Astrocyte of the spinal cord (primary cell): ENCODE data around the gene ADAP2.
"Not testable (repeated sequence)": the region's sequence is repeated elsewhere in the genome, so short reads cannot be mapped to it uniquely, and the experiment has no call there.

Experiments used
- DNase-seq: peaks from one replicate; pipeline ENCODE4 v3.0.0; 2011; ENCODE audit warnings: low read depth, low spot score
- H3K4me3 ChIP-seq: 2 replicates; pipeline ENCODE4 v1.5.1; 2011; ENCODE audit warnings: low read depth, mild to moderate bottlenecking, low read length, moderate library complexity
- in situ Hi-C: cut with HindIII; loops from 2 replicates; pipeline ENCODE4 v1.10.0; 2017; ENCODE audit warnings: low sequenced_read_pairs
- TF ChIP-seq, protein P1 (sequence below): IDR thresholded peaks from 2 replicates; pipeline ENCODE4 v1.5.1; 2012; ENCODE audit warnings: low read depth, mild to moderate bottlenecking, low read length, inconsistent platforms

ADAP2 gene

GRCh38 chr17:30969989-30970830 lies 48.5 kb downstream of the ADAP2 start:
- TF ChIP-seq, protein P1, sequence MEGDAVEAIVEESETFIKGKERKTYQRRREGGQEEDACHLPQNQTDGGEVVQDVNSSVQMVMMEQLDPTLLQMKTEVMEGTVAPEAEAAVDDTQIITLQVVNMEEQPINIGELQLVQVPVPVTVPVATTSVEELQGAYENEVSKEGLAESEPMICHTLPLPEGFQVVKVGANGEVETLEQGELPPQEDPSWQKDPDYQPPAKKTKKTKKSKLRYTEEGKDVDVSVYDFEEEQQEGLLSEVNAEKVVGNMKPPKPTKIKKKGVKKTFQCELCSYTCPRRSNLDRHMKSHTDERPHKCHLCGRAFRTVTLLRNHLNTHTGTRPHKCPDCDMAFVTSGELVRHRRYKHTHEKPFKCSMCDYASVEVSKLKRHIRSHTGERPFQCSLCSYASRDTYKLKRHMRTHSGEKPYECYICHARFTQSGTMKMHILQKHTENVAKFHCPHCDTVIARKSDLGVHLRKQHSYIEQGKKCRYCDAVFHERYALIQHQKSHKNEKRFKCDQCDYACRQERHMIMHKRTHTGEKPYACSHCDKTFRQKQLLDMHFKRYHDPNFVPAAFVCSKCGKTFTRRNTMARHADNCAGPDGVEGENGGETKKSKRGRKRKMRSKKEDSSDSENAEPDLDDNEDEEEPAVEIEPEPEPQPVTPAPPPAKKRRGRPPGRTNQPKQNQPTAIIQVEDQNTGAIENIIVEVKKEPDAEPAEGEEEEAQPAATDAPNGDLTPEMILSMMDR = peak; percentile 57
- H3K4me3 ChIP-seq = peak overlapping the region; percentile 55
- in situ Hi-C loops = no loop called here
- DNase-seq = peak; percentile 41

- TF ChIP-seq, protein P1 = peak; percentile 0
- in situ Hi-C loops = no loop called here
- DNase-seq = peak; percentile 86
- H3K4me3 ChIP-seq = peak within 1 kb of the TSS; percentile 55
Measured at GRCh38 chr17:30970831-30971567, 49.3 kb downstream of the ADAP2 start, which contains the start of gene RNF135. Gene RNF135 (plus strand): TSS chr17:30971039. CDS start chr17:30971074, 35 bp downstream.

DNA sequence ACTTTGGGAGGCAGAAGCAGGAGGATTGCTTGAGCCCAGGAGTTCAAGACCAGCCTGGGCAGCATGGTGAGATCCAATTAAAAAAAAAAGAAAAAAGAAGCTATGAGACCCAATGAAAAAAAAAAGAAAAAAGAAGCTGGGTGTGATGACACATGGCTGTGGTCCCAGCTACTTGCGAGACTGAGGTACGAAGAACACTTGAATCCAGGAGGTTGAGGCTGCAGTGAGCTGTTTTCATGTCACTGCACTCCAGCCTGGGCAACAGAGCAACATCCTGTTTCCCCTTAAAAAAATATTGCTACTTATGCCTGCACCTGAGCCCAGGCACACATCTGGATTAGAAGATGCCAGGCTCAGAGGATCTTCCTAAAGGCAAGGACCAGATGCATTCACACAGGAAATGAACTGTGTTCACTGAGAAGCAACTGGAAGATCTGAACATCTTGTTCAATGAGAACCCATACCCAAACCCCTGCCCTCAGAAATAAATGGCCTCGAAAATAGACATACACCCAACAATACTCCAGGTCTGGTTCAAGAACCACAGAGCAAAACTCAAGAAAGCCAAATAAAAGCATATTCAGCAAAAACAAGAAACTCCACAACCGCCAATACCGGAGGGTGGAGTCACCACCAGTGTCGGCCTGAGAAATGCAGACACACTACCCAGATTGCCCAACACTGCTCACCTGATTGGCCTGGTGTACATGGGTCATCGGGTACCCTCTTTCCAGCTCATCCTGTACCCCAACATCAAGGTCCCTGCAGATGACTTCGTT lies 53.5 kb downstream of the ADAP2 start:
- H3K4me3 ChIP-seq = no peak overlapping the region
- TF ChIP-seq, protein P1 = no peak
- DNase-seq = no peak
- in situ Hi-C loops = no loop called here

- H3K4me3 ChIP-seq, in situ Hi-C loops, DNase-seq: not testable (repeated sequence)
Measured at GRCh38 chr17:30979919-30980318, 58.2 kb downstream of the ADAP2 start.

- TF ChIP-seq, protein P1 = no peak
- no peak overlapping the region for H3K4me3 ChIP-seq
- DNase-seq = no peak
- in situ Hi-C loops = no loop called here
Measured at GRCh38 chr17:30981531-30982519, 60.1 kb downstream of the ADAP2 start.

DNA sequence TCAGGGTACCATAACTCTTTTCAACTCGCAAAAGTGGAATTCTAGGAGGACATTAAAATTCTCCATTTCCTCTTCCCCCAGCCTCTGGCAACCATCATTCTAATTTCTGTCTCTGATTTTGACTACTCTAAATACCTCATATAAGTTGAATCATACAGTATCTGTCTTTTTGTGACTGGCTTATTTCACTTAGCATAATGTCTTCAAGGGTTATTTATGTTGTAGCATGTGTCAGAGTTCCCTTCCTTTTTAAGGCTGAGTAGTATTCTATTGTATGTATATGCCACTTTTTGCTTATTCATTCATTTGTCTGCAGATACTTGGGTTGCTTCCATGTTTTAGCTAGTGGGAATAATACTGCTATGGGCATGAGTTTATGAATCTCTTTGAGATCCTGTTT lies 61.1 kb downstream of the ADAP2 start:
- TF ChIP-seq, protein P1 = no peak
- in situ Hi-C loops = no loop called here
- H3K4me3 ChIP-seq = no peak overlapping the region
- no peak for DNase-seq
